Caco-2 (cell line): ENCODE results near the gene TDRKH. TPM values are rescaled to one million over a fixed set of nuclear protein-coding genes. Genes with fewer than 3 reads are reported as not detected.

Experiments
- BruUV-seq: library from RNA; stranded (reverse); fragments of 400-500 nt; replicated peaks from 2 replicates; lab custom pipeline; 2021; lab: Mats Ljungman, UMichigan
- CTCF ChIA-PET: fragments of 300-600 bp; sonication (Branson Sonifier 250); formaldehyde crosslinking; loops from one replicate; lab custom pipeline; 2022; ENCODE audit warnings: antibody characterized with exemption; lab: Charles Lee
- POLR2A ChIA-PET: fragments of 300-600 bp; sonication (Branson Sonifier 250); formaldehyde crosslinking; loops from one replicate; lab custom pipeline; 2022; ENCODE audit warnings: antibody characterized with exemption; lab: Charles Lee
- DNase-seq, 2 experiments: peaks; one replicate each; pipeline versions ENCODE4 v3.0.0 to v3.0.0-alpha.2; 2020 to 2022
- H3K27me3 ChIP-seq: replicated peaks from 2 replicates; pipeline ENCODE4 v1.6.0; 2011; ENCODE audit warnings: low read length; ENCODE audit not compliant: control insufficient read depth, insufficient read depth
- H3K36me3 ChIP-seq: 2 replicates; pipeline ENCODE4 v1.5.1; 2011; ENCODE audit warnings: low read length; ENCODE audit not compliant: control insufficient read depth, insufficient read depth
- H3K4me1 ChIP-seq: fragments of 250-450 bp; sonication (Bioruptor Pico); 2 replicates; pipeline ENCODE4 v1.5.1; 2020; ENCODE audit warnings: mild to moderate bottlenecking
- H3K4me3 ChIP-seq: 2 replicates; pipeline ENCODE4 v1.5.1; 2011; ENCODE audit warnings: low read depth, mild to moderate bottlenecking, control low read depth, low read length
- H3K9me3 ChIP-seq: fragments of 250-450 bp; sonication (Bioruptor Pico); 2 replicates; pipeline ENCODE4 v1.5.1; 2020; ENCODE audit warnings: mild to moderate bottlenecking, moderate library complexity
- H3K27ac Mint-ChIP-seq: one replicate; pipeline ENCODE4 v1.8.0; 2022; ENCODE audit warnings: mixed read lengths; ENCODE audit not compliant: unreplicated experiment
- H3K27me3 Mint-ChIP-seq: one replicate; pipeline ENCODE4 v1.8.0; 2022; ENCODE audit warnings: mixed read lengths; ENCODE audit not compliant: insufficient read depth, unreplicated experiment
- H3K36me3 Mint-ChIP-seq: one replicate; pipeline ENCODE4 v1.8.0; 2022; ENCODE audit warnings: mild to moderate bottlenecking, mixed read lengths; ENCODE audit not compliant: insufficient read depth, unreplicated experiment
- H3K4me1 Mint-ChIP-seq: one replicate; pipeline ENCODE4 v1.8.0; 2022; ENCODE audit warnings: low read depth, mixed read lengths; ENCODE audit not compliant: unreplicated experiment
- H3K4me3 Mint-ChIP-seq: one replicate; pipeline ENCODE4 v1.8.0; 2022; ENCODE audit warnings: mild to moderate bottlenecking, moderate library complexity, mixed read lengths; ENCODE audit not compliant: unreplicated experiment
- H3K9me3 Mint-ChIP-seq: one replicate; pipeline ENCODE4 v1.8.0; 2022; ENCODE audit warnings: mixed read lengths; ENCODE audit not compliant: unreplicated experiment
- intact Hi-C: fragments of 100-400 bp; cut with micrococcal nuclease; formaldehyde crosslinking; loops from one replicate; pipeline ENCODE4 v1.10.0; 2022; ENCODE audit not compliant: unreplicated experiment
- total RNA-seq: library from RNA; stranded (reverse); gene quantifications from 2 replicates; pipeline ENCODE4 v1.2.3, GENCODE V29; 2022
- TF ChIP-seq, protein P1 (sequence below), 2 experiments: fragments of 200-600 bp in 1 of 2; IDR thresholded peaks; 1 replicate in 1 of 2; 2 replicates in 1 of 2; pipeline versions ENCODE4 v1.5.1 to v1.8.0; 2011 to 2022; ENCODE audit warnings: antibody characterized with exemption in 1 of 2, control low read depth in 1 of 2, inconsistent platforms in 1 of 2, low read depth in 1 of 2, low read length in 1 of 2, mild to moderate bottlenecking in 1 of 2, moderate library complexity in 1 of 2; ENCODE audit not compliant: insufficient read depth in 1 of 2, severe bottlenecking in 1 of 2, unreplicated experiment in 1 of 2

The TDRKH gene
- total RNA-seq, 1 experiment from 2014 or later: 15.0 TPM

DNA sequence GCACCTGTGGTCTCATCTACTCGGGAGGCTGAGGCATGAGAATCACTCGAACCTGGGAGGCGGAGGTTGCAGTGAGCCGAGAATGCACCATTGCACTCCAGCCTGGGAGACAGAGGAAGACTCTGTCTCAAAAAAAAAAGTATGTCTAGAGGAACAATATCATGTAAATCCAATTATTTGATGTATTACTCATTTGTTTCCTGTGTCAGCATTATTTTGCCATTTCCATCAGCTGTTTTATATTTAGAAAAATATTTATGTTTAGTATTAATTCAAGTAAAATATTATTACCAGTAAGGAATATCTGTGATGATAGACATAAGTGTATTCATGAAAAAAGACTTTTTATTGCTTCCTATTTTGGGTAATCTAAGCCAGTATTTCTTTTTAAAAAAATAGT lies 13.0 kb downstream of the TDRKH start:
- POLR2A ChIA-PET: no interaction called here
- Histone ChIP-seq H3K36me3 (no peaks in the 10 kb centered on the region; the same call in 1 of the 2 replicates), H3K9me3 (no peaks in the 10 kb centered on the region), H3K4me1 (no peaks in the 10 kb centered on the region), H3K27me3 (no peaks in the 10 kb centered on the region), H3K4me3 (no peak overlapping the region)
- H3K27ac Mint-ChIP-seq: no peak overlapping the region
- H3K9me3 Mint-ChIP-seq: no peaks in the 10 kb centered on the region
- DNase-seq: no peak
- no peak overlapping the region for H3K4me3 Mint-ChIP-seq
- CTCF ChIA-PET: no interaction called here
- no peaks in the 10 kb centered on the region for H3K4me1 Mint-ChIP-seq
- H3K27me3 Mint-ChIP-seq: no peaks in the 10 kb centered on the region
- BruUV-seq: no TSS peak
- intact Hi-C loops: no loop called here
- TF ChIP-seq, protein P1, sequence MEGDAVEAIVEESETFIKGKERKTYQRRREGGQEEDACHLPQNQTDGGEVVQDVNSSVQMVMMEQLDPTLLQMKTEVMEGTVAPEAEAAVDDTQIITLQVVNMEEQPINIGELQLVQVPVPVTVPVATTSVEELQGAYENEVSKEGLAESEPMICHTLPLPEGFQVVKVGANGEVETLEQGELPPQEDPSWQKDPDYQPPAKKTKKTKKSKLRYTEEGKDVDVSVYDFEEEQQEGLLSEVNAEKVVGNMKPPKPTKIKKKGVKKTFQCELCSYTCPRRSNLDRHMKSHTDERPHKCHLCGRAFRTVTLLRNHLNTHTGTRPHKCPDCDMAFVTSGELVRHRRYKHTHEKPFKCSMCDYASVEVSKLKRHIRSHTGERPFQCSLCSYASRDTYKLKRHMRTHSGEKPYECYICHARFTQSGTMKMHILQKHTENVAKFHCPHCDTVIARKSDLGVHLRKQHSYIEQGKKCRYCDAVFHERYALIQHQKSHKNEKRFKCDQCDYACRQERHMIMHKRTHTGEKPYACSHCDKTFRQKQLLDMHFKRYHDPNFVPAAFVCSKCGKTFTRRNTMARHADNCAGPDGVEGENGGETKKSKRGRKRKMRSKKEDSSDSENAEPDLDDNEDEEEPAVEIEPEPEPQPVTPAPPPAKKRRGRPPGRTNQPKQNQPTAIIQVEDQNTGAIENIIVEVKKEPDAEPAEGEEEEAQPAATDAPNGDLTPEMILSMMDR (IDR thresholded peaks at IDR 0.05; ENCODE audit: insufficient read depth in 1 of 2, low read depth in 1 of 2, low read length in 1 of 2, severe bottlenecking in 1 of 2, unreplicated experiment in 1 of 2): no peak
- H3K36me3 Mint-ChIP-seq: no peaks in the 10 kb centered on the region

GRCh38 chr1:151776665-151777062 lies 13.6 kb downstream of the TDRKH start:
- Mint-ChIP-seq H3K4me1 (no peaks in the 10 kb centered on the region), H3K9me3 (no peaks in the 10 kb centered on the region), H3K4me3 (no peak overlapping the region), H3K27ac (no peak overlapping the region), H3K27me3 (no peaks in the 10 kb centered on the region), H3K36me3 (no peaks in the 10 kb centered on the region)
- ChIA-PET POLR2A (no interaction called here), CTCF (no interaction called here)
- no peak overlapping the region for H3K4me3 ChIP-seq
- H3K36me3 ChIP-seq: no peaks in the 10 kb centered on the region; the same call in 1 of the 2 replicates
- no peaks in the 10 kb centered on the region for H3K27me3 ChIP-seq
- no TSS peak for BruUV-seq
- no peaks in the 10 kb centered on the region for H3K4me1 ChIP-seq
- TF ChIP-seq, protein P1 (IDR thresholded peaks at IDR 0.05; ENCODE audit: insufficient read depth in 1 of 2, low read depth in 1 of 2, low read length in 1 of 2, severe bottlenecking in 1 of 2, unreplicated experiment in 1 of 2): no peak
- intact Hi-C loops: no loop called here
- DNase-seq: no peak
- H3K9me3 ChIP-seq: no peaks in the 10 kb centered on the region

- intact Hi-C loops: no loop called here
- no peaks in the 10 kb centered on the region for H3K4me1 Mint-ChIP-seq
Observed at GRCh38 chr1:151775894-151776664, 14.2 kb downstream of the TDRKH start.

More at GRCh38 chr1:151775894-151776664, 14.2 kb downstream of the TDRKH start:
- Mint-ChIP-seq H3K27ac (no peak overlapping the region), H3K27me3 (no peaks in the 10 kb centered on the region), H3K9me3 (no peaks in the 10 kb centered on the region), H3K36me3 (no peaks in the 10 kb centered on the region), H3K4me3 (no peak overlapping the region)
- Histone ChIP-seq H3K36me3 (no peaks in the 10 kb centered on the region; the same call in 1 of the 2 replicates), H3K4me1 (no peaks in the 10 kb centered on the region), H3K9me3 (no peaks in the 10 kb centered on the region), H3K4me3 (no peak overlapping the region), H3K27me3 (no peaks in the 10 kb centered on the region)
- TF ChIP-seq, protein P1 (IDR thresholded peaks at IDR 0.05; ENCODE audit: insufficient read depth in 1 of 2, low read depth in 1 of 2, low read length in 1 of 2, severe bottlenecking in 1 of 2, unreplicated experiment in 1 of 2): no peak
- ChIA-PET CTCF (no interaction called here), POLR2A (no interaction called here)
- DNase-seq: no peak
- BruUV-seq: no TSS peak
